HepG2 (cell line): ENCODE data around the gene TUBB. TPM values are rescaled to one million over a fixed set of nuclear protein-coding genes. Genes with fewer than 3 reads are reported as not detected.

Source experiments
- ATAC-seq: fragments of 200-7000 bp; cut with Tn5 transposase; 3 replicates; pipeline ENCODE4 v1.9.1; 2020; ENCODE audit warnings: mild to moderate bottlenecking, moderate library complexity
- BruUV-seq: library from RNA; stranded (reverse); fragments of 400-500 nt; replicated peaks from 2 replicates; lab custom pipeline; 2021; lab: Mats Ljungman, UMichigan
- CTCF ChIA-PET: fragments of 300-600 bp; formaldehyde crosslinking; extraction: SDS; loops from one replicate; lab custom pipeline; 2021; ENCODE audit warnings: low total read pairs, inconsistent platforms, low intra/inter-chr PET ratio; lab: Yijun Ruan, JAX
- POLR2A ChIA-PET: fragments of 350-600 bp; sonication (Branson Sonifier 250); formaldehyde crosslinking; loops from one replicate; lab custom pipeline; 2020; ENCODE audit warnings: antibody characterized with exemption, inconsistent platforms; lab: Yijun Ruan, JAX
- DNase-seq: peaks from one replicate; pipeline ENCODE4 v3.0.0-alpha.2; 2015; ENCODE audit warnings: low spot score
- FAIRE-seq: peaks from 3 replicates; lab custom pipeline; 2011; peaks lifted over from hg19 to GRCh38; lab: Jason Lieb, UNC
- H2AFZ ChIP-seq: one replicate; pipeline ENCODE4 v1.6.1; 2011; ENCODE audit warnings: low read length, inconsistent platforms
- H3K27ac ChIP-seq: fragments of 300-600 bp; 3 replicates; pipeline ENCODE4 v1.8.0; 2011; ENCODE audit warnings: mixed run types, mild to moderate bottlenecking, mixed read lengths, low read length, inconsistent platforms; ENCODE audit not compliant: insufficient read depth; ENCODE audit errors: extremely low read length
- H3K27me3 ChIP-seq, 2 experiments: fragments of 200-600 bp in 1 of 2; 2 replicates in 1 of 2; 3 replicates in 1 of 2; pipeline versions ENCODE4 v1.6.0 to v1.8.0; 2011; ENCODE audit warnings: low read length in 2 of 2, mild to moderate bottlenecking in 2 of 2, moderate library complexity in 2 of 2, inconsistent platforms in 1 of 2; ENCODE audit not compliant: insufficient read depth in 2 of 2, control insufficient read depth in 1 of 2
- H3K36me3 ChIP-seq, 2 experiments: fragments of 200-600 bp in 1 of 2; replicated peaks in 1 of 2; 2 replicates in 1 of 2; 3 replicates in 1 of 2; pipeline versions ENCODE4 v1.5.1 to v1.8.0; 2011; ENCODE audit warnings: low read length in 2 of 2, inconsistent platforms in 1 of 2; ENCODE audit not compliant: insufficient read depth in 2 of 2, control insufficient read depth in 1 of 2
- H3K4me1 ChIP-seq: 2 replicates; pipeline ENCODE4 v1.5.1; 2012; ENCODE audit warnings: low read length, inconsistent platforms; ENCODE audit not compliant: insufficient read depth
- H3K4me2 ChIP-seq: 2 replicates; pipeline ENCODE4 v1.6.0; 2011; ENCODE audit warnings: low read depth, low read length, inconsistent platforms
- H3K4me3 ChIP-seq, 3 experiments: fragments of 200-600 bp in 1 of 3; sonication (generic), shearing (Covaris generic) in 1 of 3; replicated peaks in 1 of 3; 2 replicates each; pipeline ENCODE4 v1.5.1; 2011 to 2016; ENCODE audit warnings: low read length in 3 of 3, inconsistent platforms in 2 of 3, low read depth in 2 of 3, mild to moderate bottlenecking in 2 of 3, control low read depth in 1 of 3, mixed read lengths in 1 of 3; ENCODE audit not compliant: insufficient read depth in 1 of 3
- H3K79me2 ChIP-seq: one replicate; pipeline ENCODE4 v1.6.1; 2011; ENCODE audit warnings: low read length, inconsistent platforms; ENCODE audit not compliant: insufficient read depth
- H3K9ac ChIP-seq: 2 replicates; pipeline ENCODE4 v1.6.0; 2011; ENCODE audit warnings: mild to moderate bottlenecking, low read depth, low read length, inconsistent platforms; ENCODE audit not compliant: insufficient read depth
- H3K9me3 ChIP-seq: 2 replicates; pipeline ENCODE4 v1.5.1; 2012; ENCODE audit warnings: mild to moderate bottlenecking, low read length
- H4K20me1 ChIP-seq: 2 replicates; pipeline ENCODE4 v1.6.0; 2011; ENCODE audit warnings: inconsistent platforms, mild to moderate bottlenecking, low read length, moderate library complexity; ENCODE audit not compliant: insufficient read depth
- ARID3A ChIP-seq: IDR thresholded peaks from 2 replicates; pipeline ENCODE4 v1.6.1; 2012; ENCODE audit warnings: low read depth, low read length, improper control_type of control experiment
- ASH2L ChIP-seq: fragments of 300-600, 200-600 bp; sonication (generic); IDR thresholded peaks from 2 replicates; pipeline ENCODE4 v1.7.0; 2017; ENCODE audit warnings: low read depth, mild to moderate bottlenecking, moderate library complexity, mixed read lengths, low read length; ENCODE audit not compliant: insufficient read length
- CCAR2 ChIP-seq: fragments of 200-400 bp; formaldehyde crosslinking; optimal IDR thresholded peaks from 2 replicates; pipeline ENCODE3; 2018; ENCODE audit warnings: low read depth, mild to moderate bottlenecking, low read length, moderate library complexity
- HNF1B ChIP-seq: sonication (generic); formaldehyde crosslinking; IDR thresholded peaks from 2 replicates; pipeline ENCODE4 v1.5.1; 2020; ENCODE audit warnings: mild to moderate bottlenecking, moderate library complexity, missing genetic modification reagents
- MIER3 ChIP-seq: IDR thresholded peaks from 2 replicates; pipeline ENCODE4 v1.6.1; 2016; ENCODE audit warnings: missing compliant biosample characterization, borderline replicate concordance
- MTA1 ChIP-seq: sonication (generic); formaldehyde crosslinking; IDR thresholded peaks from 2 replicates; pipeline ENCODE4 v1.4.0; 2020; ENCODE audit warnings: missing genetic modification reagents, mild to moderate bottlenecking, borderline replicate concordance
- NFE2 ChIP-seq: sonication (generic); formaldehyde crosslinking; IDR thresholded peaks from 2 replicates; pipeline ENCODE4 v1.4.0; 2020; ENCODE audit warnings: missing genetic modification reagents
- NR2C2 ChIP-seq: sonication (generic); formaldehyde crosslinking; IDR thresholded peaks from 2 replicates; pipeline ENCODE4 v1.4.0; 2020; ENCODE audit warnings: missing genetic modification reagents, mild to moderate bottlenecking, moderate library complexity, borderline replicate concordance
- PHF8 ChIP-seq: sonication (generic); formaldehyde crosslinking; IDR thresholded peaks from 2 replicates; pipeline ENCODE4 v1.5.0; 2020; ENCODE audit warnings: missing genetic modification reagents
- RARG ChIP-seq: sonication (generic); formaldehyde crosslinking; IDR thresholded peaks from 2 replicates; pipeline ENCODE4 v1.4.0; 2020; ENCODE audit warnings: low read depth, mild to moderate bottlenecking, missing genetic modification reagents
- SP5 ChIP-seq: IDR thresholded peaks from 2 replicates; pipeline ENCODE4 v1.6.1; 2016; ENCODE audit warnings: low read depth, borderline replicate concordance
- TRAFD1 ChIP-seq: sonication (generic); formaldehyde crosslinking; IDR thresholded peaks from 2 replicates; pipeline ENCODE4 v1.5.1; 2020; ENCODE audit warnings: missing genetic modification reagents, mild to moderate bottlenecking, borderline replicate concordance
- ZBTB42 ChIP-seq: sonication (generic); formaldehyde crosslinking; IDR thresholded peaks from 2 replicates; pipeline ENCODE4 v1.5.0; 2020; ENCODE audit warnings: mild to moderate bottlenecking, missing genetic modification reagents
- ZEB1 ChIP-seq: IDR thresholded peaks from 2 replicates; pipeline ENCODE4 v1.6.1; 2012; ENCODE audit warnings: mild to moderate bottlenecking, low read depth, inconsistent platforms; ENCODE audit not compliant: insufficient replicate concordance
- ZNF331 ChIP-seq: sonication (generic); formaldehyde crosslinking; IDR thresholded peaks from 2 replicates; pipeline ENCODE4 v1.4.0; 2020; ENCODE audit warnings: missing genetic modification reagents
- ZNF343 ChIP-seq: sonication (generic); formaldehyde crosslinking; IDR thresholded peaks from 2 replicates; pipeline ENCODE4 v1.4.0; 2020; ENCODE audit warnings: mild to moderate bottlenecking, missing genetic modification reagents
- ZNF616 ChIP-seq: sonication (generic); formaldehyde crosslinking; IDR thresholded peaks from 2 replicates; pipeline ENCODE4 v1.5.0; 2020; ENCODE audit warnings: low read depth, mild to moderate bottlenecking, missing genetic modification reagents
- ZNF724P ChIP-seq: sonication (generic); formaldehyde crosslinking; IDR thresholded peaks from 2 replicates; pipeline ENCODE4 v1.8.0; 2022; ENCODE audit warnings: missing genetic modification reagents, borderline replicate concordance
- ZZZ3 ChIP-seq: sonication (generic); formaldehyde crosslinking; IDR thresholded peaks from 2 replicates; pipeline ENCODE4 v1.4.0; 2020; ENCODE audit warnings: missing genetic modification reagents, mild to moderate bottlenecking, borderline replicate concordance
- WGBS: methylation state at CpG from one replicate; pipeline ENCODE4 v1.1.6; 2017; ENCODE audit warnings: low lambda C conversion rate; 5-methylcytosine and 5-hydroxymethylcytosine counted together
- in situ Hi-C: cut with HindIII; loops from 2 replicates; pipeline ENCODE4 v1.10.0; 2017; ENCODE audit warnings: low pct_unique_long_range_greater_than_20kb; ENCODE audit not compliant: extremely low pct_ligation_motif_present
- intact Hi-C: fragments of 100-400 bp; cut with micrococcal nuclease; formaldehyde crosslinking; loops from one replicate; pipeline ENCODE4 v1.10.0; 2022; ENCODE audit not compliant: unreplicated experiment
- polyA plus RNA-seq, 8 experiments: library from polyadenylated mRNA; depleted of rRNA in 3 of 8; stranded (reverse) in 7 of 8; unstranded in 1 of 8; fragments of >200 nt; fragmentation: Illumina TruSeq in 4 of 8; extraction: Trizol in 4 of 8; gene quantifications; 2 replicates each; pipeline versions ENCODE4 v1.2.1 to v1.2.3, GENCODE V29; 2011 to 2016; ENCODE audit warnings: low read depth in 4 of 8, missing spikeins in 1 of 8, mixed read lengths in 1 of 8; ENCODE audit not compliant: insufficient read depth in 1 of 8
- total RNA-seq, 5 experiments: library from RNA; depleted of rRNA; stranded (reverse); fragments of >200 nt; fragmentation: Illumina TruSeq; extraction: Trizol; gene quantifications; 2 replicates each; pipeline ENCODE4 v1.2.3, GENCODE V29; 2016; ENCODE audit warnings: low read depth in 1 of 5

Gene TUBB
- total and polyA plus RNA-seq, 2 of the 13 experiments (the other 11 are each of a cell fraction or from before 2014, with no cell fraction given), result 911 to 1,163 TPM

- Histone ChIP-seq H3K9ac (0 out of 2 replicates have a peak overlapping the region, but pooled peaks have one; percentile 54), H3K36me3 (no peaks in the 10 kb centered on the region), H3K9me3 (no peaks in the 10 kb centered on the region), H3K4me1 (peaks cover 57% of the 10 kb centered on the region), H3K79me2 (no peaks in the 10 kb centered on the region), H3K4me3 (no peak overlapping the region), H4K20me1 (no peaks in the 10 kb centered on the region), H3K27ac (no peak overlapping the region), H3K27me3 (no peaks in the 10 kb centered on the region), H2AFZ (no peak overlapping the region), H3K4me2 (no peak overlapping the region)
- WGBS, result 91% methylated on average over 11 of the region's 11 CpGs
- ChIA-PET CTCF (no interaction called here), POLR2A (interaction anchor here (1.0 to 3.0 kb wide), 5 partner anchors 16 to 71 kb away, joined by 3 to 23 read pairs (median 7); partner anchors contain the start of genes DHX16, MDC1, MRPS18B and TUBB)
- TF ChIP-seq ZNF331 (CRISPR knock-in tag) (no peak), PHF8 (CRISPR knock-in tag) (no peak), MIER3 (no peak), ZBTB42 (CRISPR knock-in tag) (no peak), NFE2 (CRISPR knock-in tag) (no peak), ZZZ3 (CRISPR knock-in tag) (no peak), ARID3A (no peak), SP5 (CRISPR knock-in tag) (no peak), RARG (CRISPR knock-in tag) (no peak), HNF1B (CRISPR knock-in tag) (no peak), ASH2L (no peak), ZEB1 (no peak), ZNF724P (no peak), NR2C2 (no peak), CCAR2 (no peak), MTA1 (CRISPR knock-in tag) (no peak), TRAFD1 (CRISPR knock-in tag) (no peak), ZNF343 (CRISPR knock-in tag) (no peak), ZNF616 (CRISPR knock-in tag) (no peak)
- ATAC-seq (no peak), FAIRE-seq (no peak), DNase-seq (no peak)
- in situ Hi-C loops, result loop anchor here (25.0 kb wide), 1 partner anchor 398 kb away; no protein-coding TSS in a partner anchor
- BruUV-seq, result no TSS peak
- intact Hi-C loops, result no loop called here
Observed at GRCh38 chr6:30689022-30689865, 30.9 kb upstream of the TUBB start.
